GM10847 (cell line): ENCODE measurements around the gene IGLL5.

ENCODE experiments used
- POLR2A ChIP-seq: IDR thresholded peaks from 2 replicates; pipeline ENCODE4 v1.6.1; 2011; ENCODE audit not compliant: insufficient read length; ENCODE audit errors: extremely low read depth

IGLL5 gene

GRCh38 chr22:22916215-22916951 lies 28.8 kb downstream of the IGLL5 start:
- no peak for TF ChIP-seq POLR2A

GRCh38 chr22:22916952-22917290 lies 29.3 kb downstream of the IGLL5 start:
- TF ChIP-seq POLR2A: no peak

- TF ChIP-seq POLR2A: no peak
Observed at GRCh38 chr22:22917377-22917776, 29.8 kb downstream of the IGLL5 start.

GRCh38 chr22:22918297-22918965 lies 30.8 kb downstream of the IGLL5 start:
- TF ChIP-seq POLR2A: no peak

GRCh38 chr22:22919041-22919440 lies 31.4 kb downstream of the IGLL5 start:
- no peak for TF ChIP-seq POLR2A

- TF ChIP-seq POLR2A: no peak
Observed at GRCh38 chr22:22920104-22920654, 32.6 kb downstream of the IGLL5 start.

GRCh38 chr22:22920910-22921550 lies 33.4 kb downstream of the IGLL5 start:
- no peak for TF ChIP-seq POLR2A

GRCh38 chr22:22921575-22921974 lies 34.0 kb downstream of the IGLL5 start:
- no peak for TF ChIP-seq POLR2A

GRCh38 chr22:22922954-22923319 lies 35.3 kb downstream of the IGLL5 start:
- TF ChIP-seq POLR2A: no peak

GRCh38 chr22:22923379-22923778 lies 35.8 kb downstream of the IGLL5 start:
- TF ChIP-seq POLR2A: no peak

GRCh38 chr22:22923930-22924329 lies 36.3 kb downstream of the IGLL5 start:
- no peak for TF ChIP-seq POLR2A

GRCh38 chr22:22924369-22925145 lies 36.9 kb downstream of the IGLL5 start:
- TF ChIP-seq POLR2A: no peak

- TF ChIP-seq POLR2A: no peak
Observed at GRCh38 chr22:22925146-22925804, 37.7 kb downstream of the IGLL5 start.

- TF ChIP-seq POLR2A: no peak
Observed at GRCh38 chr22:22925805-22926369, 38.3 kb downstream of the IGLL5 start.

- TF ChIP-seq POLR2A: no peak
Observed at GRCh38 chr22:22926370-22927195, 39.0 kb downstream of the IGLL5 start.
